DLD1 (cell line): ENCODE results near the gene TPM4.
"Not testable (repeated sequence)": the region's sequence is repeated elsewhere in the genome, so short reads cannot be mapped to it uniquely, and the experiment has no call there.

Experiments used
- in situ Hi-C: cut with HindIII; loops from 2 replicates; pipeline ENCODE4 v1.10.0; 2017; ENCODE audit warnings: low sequenced_read_pairs

TPM4 gene

DNA sequence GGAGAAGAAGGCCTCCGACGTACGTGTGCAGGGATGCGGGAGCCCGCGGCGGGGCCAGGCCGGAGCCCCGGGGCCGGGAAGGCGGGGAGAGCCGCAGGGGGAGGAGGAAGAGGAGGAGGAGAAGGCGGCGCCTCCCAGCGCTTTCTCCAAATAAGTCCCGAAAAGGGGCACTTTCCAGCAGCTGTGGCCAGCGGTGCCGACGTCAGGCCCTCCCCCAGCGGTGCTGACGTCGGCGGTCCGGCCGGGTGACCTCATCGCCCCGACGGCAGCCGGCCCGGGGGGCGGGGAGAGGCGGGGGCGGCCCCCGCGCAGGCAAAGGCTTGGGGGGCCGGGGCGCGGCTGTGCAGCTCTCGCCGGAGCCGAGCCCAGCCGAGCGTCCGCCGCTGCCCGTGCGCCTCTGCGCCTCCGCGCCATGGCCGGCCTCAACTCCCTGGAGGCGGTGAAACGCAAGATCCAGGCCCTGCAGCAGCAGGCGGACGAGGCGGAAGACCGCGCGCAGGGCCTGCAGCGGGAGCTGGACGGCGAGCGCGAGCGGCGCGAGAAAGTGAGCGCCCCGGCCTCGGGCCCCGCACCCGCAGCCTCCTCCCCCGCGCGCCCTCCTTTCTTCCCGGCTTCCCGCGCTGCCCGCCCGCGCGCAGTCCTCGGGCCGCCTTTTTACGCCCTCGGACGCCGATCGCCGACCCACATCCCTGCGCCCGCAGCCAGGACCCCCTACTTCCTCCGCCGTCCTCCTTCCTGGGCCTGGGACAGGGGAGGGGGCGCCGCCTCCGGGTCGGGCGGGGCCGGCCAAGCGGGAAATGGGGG lies at the start of gene TPM4:
TPM4 (plus strand) TSS at position 342 of the 804 bp plus-strand sequence; CDS start at position 413, 71 bp downstream.
- in situ Hi-C loops = no loop called here

DNA sequence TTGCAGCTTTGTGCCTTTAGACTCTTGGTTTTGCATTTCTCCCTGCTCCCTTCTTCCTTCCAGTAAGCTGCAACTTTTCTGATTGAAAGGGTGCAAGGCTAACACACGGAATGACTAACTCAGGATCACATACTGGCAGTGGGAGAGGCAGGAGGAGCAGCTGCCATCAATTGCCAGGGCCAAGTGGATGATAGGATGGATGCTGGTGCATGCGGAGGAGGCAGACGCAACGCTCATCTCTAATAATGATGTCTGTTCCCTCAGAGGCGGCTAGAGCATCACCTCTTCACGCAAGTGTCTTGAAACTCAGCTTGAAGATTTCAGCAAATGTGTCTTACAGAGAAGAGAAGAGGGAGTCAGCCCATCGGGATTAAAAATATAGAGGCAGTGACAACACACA lies 49.5 kb upstream of the TPM4 start:
- in situ Hi-C loops = no loop called here

DNA sequence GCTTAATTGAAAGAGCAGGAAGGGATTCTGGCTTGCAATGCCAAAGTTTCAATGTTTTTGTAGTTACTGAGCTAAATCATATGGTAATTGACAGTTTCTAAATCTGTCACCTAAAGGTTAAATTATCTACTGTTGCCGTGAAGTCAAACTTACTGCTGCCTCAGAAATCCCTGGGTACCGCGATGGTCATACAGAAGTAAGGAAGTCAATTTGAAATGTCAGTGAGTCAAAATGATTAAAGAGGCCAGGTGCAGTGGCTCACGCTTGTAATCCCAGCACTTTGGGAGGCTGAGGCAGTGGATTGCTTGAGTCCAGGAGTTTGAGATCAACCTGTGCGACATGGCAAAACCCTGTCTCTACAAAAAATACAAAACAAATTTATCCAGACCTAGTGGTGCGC lies 48.8 kb upstream of the TPM4 start:
- in situ Hi-C loops = no loop called here

DNA sequence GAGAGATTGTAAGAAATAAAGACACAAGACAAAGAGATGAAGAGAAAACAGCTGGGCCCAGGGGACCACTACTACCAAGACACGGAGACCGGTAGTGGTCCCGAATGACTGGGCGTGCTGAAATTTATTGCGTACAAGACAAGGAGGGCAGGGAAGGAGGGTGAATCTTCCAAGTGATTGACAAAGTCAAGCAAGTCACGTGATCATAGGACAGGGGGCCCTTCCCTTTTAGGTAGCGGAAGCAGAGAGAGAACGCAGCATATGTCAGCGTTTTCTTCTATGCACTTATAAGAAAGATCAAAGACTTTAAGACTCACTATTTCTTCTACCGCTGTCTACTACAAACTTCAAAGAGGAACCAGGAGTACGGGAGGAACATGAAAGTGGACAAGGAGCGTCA lies 46.1 kb upstream of the TPM4 start:
- in situ Hi-C loops = not testable (repeated sequence)

DNA sequence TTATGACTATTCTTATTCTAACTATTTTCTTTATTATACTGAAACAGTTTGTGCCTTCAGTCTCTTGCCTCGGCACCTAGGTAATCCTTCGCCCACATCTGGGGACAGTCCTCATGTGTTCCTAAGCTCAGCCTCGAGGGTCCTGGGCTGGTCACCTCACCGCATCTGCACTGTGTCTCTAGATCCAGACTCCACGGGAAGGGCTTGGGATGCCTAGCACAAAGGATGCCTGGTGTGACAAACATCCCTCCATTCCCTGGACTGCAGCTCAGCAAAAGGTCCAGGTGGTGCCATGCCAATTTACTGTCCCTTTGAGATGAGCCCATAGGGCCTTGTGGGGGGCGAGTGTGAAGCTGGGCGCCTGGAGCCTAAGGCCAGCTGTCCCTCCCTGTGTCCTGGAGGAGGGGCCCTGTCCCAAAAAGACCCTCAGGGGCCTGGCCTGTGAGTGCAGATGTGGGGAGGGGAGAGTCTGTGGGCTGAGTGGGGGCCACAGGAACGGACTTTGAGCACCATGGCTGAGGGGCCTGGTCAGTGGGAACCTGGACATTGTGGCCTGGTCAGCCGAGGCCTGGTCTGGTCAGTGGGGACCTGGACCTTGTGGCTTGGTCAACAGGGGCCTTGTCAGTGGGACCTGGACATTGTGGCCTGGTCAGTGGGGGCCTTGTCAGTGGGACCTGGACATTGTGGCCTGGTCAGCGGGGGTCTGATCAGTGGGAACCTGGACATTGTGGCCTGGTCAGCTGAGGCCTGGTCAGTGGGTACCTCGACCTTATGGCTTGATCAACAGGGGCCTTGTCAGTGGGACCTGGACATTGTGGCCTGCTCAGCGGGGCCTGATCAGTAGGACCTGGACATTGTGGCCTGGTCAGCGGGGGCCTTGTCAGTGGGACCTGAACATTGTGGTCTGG lies 45.1 kb upstream of the TPM4 start:
- in situ Hi-C loops = no loop called here

DNA sequence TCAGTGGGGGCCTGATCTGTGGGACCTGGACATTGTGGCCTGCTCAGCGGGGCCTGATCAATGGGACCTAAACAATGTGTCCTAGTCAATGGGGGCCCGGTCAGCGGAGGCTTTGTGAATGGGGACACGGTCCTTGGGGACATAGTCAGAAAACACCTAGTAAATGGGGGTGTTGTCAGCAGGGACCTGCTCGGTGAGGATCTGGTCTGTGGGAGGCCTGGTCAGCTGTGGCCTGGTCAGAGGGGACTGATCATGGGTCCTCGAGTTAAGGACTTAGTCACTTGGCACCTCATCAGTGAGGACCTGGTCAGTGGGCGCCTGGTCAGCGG lies 44.5 kb upstream of the TPM4 start:
- in situ Hi-C loops = no loop called here

DNA sequence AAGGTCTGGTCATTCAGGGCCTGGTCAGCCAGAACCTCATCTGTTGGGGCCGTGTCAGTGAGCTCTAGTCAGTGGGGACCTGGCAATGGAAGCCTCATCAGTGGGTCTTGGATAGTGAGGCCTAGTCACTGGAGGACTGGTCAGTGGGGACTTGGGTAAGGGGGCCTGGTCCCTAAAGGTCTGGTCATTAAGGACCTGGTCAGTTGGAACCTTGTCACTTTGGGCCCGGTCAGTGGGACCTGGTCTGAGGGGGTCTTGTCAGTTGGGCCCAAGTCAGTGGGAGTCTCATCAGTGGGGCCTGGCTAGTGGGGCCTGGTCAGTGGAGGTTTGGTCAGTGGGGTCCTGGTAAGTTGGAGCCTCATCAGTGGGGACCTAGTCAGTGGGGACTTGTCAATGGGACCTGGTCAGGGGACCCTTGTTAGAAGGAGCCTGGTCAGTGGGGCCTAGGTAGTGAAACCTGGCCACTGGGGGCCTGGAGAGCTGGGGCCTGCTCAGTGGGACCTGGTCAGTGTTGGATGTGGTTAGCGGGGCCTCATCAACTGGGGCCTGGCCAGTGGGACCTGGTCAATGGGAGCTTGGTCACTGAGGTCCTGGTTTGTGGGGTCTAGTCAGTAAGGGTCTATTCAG lies 43.7 kb upstream of the TPM4 start:
- in situ Hi-C loops = no loop called here

DNA sequence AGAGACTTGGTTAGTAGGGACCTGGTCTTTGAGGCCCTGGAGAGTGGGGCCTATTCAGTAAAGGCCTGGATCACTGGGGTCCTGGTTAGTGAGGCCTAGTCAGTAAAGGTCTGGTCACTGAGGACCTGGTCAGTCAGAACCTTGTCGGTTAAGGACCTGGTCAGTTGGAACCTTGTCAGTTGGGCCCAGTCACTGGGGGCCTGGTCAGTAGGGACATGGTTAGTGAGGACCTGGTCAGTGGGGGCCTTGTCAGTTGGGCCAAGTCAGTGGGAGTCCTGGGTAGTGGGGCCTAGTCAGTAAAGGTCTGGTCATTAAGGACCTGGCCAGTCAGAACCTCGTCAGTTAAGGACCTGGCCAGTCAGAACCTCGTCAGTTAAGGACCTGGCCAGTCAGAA lies 43.2 kb upstream of the TPM4 start:
- in situ Hi-C loops = no loop called here

DNA sequence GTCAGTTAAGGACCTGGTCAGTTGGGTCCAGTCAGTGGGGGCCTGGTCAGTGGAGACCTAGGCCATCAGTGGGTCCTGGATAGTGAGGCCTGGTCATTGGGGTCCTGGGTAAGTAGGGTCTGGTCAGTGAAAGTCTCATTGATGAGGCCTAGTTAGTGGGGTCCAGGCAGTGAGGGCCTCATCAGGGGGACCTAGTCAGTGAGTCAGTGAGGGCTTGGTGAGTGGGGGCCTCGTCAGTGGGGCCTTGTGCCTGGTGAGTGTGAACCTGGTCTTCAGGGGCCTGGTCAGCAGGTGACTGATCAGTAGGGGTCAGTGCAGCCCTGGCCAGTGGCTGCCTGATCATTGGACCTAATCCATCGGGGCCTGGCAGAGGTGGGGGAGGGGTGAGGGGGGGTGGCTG lies 42.6 kb upstream of the TPM4 start:
- in situ Hi-C loops = no loop called here

DNA sequence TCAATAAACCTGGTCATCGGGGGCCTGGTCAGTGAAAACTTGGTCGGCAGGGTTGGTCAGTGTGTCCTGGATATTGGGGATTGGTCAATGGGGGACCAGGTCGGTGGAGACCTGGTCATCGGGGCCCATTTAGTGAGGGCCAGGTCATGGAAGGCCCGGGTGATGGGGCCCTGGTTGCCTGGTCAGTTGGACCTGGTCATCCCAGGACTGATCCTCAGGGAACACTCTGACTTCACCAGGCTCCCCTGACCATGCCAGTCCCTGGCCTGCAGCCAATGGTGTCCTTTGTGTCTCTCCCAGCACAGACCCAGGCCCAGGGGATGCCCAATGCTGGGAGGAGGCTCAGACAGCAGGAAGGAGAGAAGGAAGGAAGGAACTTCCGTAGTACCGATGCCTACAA lies 42.1 kb upstream of the TPM4 start:
- in situ Hi-C loops = no loop called here

DNA sequence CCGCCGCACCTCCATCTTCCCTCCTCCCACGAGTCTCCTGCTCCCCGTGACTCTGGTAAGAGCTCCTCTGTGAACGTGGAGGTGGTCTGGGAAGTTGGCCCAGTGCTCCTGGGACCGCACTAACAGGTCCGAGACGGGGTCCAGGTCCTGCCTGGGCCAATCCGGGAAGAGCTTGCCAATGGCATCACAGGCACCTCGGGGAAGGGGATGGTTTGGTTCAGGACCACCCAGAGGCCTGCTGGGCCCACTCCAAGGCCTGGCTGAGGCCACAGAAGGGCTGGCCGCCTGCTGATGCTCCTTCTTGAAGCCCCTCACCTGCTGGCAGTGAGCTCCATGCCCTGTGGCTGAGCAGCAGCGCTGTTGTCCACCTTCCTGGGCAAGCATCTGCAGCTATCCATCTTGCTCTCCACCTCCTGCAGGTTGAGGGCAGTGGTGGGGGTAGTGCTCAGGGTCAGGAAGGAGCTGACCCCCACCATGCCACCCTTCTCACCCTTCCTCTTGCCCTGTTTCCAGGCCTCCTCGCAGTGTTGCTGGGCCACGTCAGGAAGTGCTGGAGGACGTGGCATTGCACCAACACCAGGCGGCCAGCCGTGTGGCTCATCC lies 41.2 kb upstream of the TPM4 start:
- in situ Hi-C loops = no loop called here

DNA sequence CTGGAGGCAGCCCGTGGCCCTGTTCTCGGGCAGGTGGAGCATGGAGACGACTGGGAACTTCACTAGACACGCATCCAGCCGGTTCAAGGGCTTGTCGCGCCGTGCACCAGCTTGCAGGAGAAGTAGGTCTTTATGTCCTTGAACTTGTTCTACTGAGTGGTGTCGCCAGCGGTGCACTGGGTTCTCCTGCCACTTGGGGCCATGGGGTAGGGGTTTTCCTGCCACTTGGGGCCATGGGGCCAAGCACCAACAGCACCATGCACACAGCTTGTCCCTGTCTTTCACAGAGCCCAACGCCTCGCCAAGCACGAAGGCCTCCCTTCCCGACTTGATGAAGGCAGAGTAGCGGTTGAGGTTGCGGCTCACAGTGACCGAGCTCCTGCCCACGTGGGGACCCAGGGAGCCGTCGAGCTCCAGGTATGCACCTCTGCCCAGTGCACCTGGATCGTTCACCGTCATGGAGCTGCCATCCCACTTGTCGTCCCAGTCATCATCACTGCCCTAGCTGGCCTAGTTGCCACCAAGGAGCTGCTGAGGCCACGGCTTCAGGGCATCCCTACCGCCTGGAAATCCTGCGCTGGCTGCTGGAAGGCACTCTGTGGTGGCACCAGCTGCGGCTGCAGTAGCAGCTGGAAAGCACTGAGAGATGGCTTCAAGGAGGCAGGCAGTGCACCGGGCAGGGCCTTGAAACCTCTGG lies 40.5 kb upstream of the TPM4 start:
- in situ Hi-C loops = no loop called here

DNA sequence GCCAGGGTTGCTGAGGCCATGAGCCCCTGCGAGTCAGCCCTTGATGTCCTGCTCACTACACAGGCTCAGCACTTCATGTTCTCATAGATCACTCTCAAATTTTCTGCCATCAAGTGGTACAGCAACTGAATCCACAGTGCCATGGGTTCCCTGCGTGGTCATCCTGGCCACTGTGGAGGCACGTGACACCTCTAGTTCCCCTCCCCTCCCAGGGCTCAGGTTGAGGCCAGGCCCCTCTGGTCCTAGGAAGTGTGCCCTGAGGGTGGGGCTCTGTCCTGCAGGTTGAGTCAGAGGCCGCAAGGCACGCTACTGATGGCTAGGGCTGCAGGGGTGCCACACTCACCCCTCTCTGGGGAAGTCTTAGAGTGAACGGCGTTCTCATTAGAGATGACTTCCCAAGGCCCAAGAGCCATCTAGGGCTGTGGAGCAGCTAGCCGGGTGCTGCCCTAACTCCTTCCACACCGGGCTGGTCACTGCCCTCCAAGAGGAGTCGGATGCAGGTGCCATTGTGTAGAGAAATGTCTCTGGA lies 39.8 kb upstream of the TPM4 start:
- in situ Hi-C loops = no loop called here

DNA sequence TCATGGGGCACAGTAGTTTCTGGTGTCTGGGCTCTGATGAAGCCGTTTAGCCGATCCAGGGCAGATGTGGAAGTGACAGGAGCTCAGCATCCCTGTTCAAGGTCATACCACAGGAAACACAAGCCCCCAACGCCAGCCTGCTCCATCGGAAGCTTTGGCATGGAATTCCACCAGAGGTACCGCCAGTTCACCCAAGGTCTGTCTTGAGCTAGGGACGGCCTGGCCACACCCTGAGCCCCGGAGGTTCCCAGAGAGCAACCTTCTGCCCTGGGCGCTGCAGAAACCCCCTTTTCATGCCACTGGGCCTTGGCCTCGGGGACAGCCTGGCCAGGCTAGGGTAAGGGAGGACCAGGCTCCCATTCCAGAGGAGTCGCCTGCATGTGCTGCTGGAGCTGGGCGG lies 39.4 kb upstream of the TPM4 start:
- in situ Hi-C loops = no loop called here

DNA sequence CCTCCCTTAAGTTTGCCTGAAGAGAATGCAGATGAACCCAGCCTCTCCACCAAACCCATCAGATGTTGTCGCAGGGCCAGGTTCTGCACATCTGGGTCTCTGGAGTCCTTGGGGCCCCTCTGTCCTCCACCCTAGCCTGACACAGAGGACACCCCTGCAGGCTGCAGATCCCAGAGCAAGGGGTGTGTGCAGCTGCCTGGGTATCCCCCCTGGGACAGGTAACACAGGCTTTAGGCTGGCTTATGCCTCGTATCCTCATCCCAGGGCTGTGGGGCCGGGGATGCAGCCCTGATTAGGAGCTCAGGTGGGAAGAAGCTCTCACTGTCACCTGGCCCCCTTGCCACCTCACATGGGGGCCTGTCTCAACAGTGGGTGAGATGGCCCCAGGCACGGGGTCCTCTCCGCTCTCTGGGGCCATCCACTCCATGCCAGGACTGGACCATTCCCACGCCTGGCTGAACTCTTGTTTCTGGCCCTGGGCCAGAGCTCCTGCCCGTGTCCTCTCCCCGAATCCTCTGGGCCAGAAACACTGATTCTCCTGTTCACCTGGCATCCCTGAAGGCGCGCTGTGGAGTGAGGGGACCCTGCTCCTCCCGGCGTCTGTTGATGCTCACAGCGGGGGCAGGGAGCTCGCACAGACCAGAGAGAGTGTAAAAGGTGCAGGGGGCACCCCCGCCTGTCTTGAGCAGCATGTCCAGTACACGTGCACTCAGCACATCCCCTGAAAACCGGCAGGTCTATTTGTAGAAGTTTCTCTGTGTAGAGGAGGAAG lies 38.7 kb upstream of the TPM4 start:
- in situ Hi-C loops = no loop called here

DNA sequence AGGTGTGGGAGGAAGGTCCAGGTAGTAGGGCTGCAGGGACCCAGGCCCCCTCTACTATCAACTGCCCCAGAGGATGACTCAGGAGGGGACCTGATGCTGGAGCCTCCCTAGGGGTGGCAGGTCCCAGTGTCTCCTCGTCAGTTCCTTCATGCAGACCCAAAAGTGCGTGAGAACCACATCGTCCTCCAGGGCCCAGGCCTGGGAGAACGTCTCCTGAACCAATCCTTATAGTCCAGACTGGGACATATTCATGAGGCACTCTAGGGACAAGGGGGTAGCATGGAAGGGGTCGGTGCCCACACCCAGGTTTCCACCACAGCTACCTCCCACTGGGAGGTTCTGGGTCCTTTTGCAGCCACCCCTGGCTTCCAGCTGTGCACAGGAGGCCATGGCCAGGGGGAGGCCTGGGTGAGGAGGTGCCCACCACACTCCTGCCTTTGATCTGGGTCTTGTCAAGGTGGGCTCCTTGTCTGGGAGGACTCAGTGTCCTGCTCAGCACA lies 38.0 kb upstream of the TPM4 start:
- in situ Hi-C loops = no loop called here

DNA sequence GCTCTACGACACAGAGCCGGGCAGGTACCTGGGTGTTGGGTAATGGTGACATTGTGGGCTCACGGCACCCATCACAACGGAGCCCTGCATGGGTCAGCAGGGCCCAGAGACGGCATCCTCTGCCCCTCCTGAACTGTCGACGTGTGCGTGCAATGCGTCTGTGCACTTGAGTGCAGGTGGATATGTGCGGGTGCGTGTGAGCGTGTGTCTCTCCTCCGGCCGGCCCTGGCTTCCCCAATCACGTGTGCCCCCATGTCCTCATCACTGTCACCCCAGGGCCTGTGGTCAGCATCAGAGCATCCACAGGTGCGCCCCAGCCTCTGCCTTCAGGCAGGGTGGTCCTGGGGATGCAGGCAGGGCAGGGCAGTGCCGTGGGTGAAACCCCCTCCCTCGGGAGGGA lies 37.2 kb upstream of the TPM4 start:
- in situ Hi-C loops = no loop called here

DNA sequence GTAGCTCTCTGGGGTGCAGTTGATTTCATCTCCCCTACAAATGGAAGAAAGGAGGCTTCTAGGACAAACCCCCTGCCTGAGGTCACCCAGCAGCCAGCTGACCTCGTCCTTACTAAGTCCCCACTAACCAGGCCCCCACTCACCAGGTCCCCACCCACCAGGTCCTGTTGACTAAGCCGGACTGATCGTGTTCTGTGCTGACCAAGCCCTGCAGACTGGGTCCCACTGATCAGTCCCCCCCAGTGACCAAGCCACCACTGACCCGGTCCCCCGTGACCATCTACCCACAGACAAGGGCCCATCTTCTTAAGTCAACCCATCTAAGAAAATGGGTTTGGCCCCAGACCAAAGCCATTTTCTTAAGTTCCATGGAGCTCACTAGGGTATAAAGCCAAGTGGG lies 36.8 kb upstream of the TPM4 start:
- in situ Hi-C loops = no loop called here

DNA sequence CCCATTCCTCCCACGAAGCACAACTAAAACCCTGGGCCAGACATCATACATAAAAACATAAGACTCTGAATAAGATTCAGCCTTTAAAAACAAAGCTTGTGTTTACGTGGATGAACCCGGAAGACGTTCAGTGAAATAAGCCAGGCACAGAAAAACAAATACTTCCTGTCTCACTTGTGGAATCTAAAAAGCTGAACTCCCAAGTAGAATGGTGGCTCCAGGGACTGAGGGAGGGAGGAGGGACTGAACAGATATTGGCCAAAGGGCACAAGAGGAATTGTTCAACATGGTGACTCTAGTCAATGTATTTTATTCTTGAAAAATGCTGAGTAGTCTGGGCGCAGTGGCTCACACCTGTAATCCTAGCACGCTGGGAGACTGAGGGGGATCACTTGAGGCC lies 35.7 kb upstream of the TPM4 start:
- in situ Hi-C loops = loop anchor here (5.0 kb wide), 1 partner anchor 87 kb away; no protein-coding TSS in a partner anchor
